Fibroblast of lung (primary cell): ENCODE data around the gene AMFR. TPM values are rescaled to one million over a fixed set of nuclear protein-coding genes. Genes with fewer than 3 reads are reported as not detected.
A peak's percentile ranks its signal among the peaks of the same experiment; 100 is the strongest.

ENCODE experiments used
- DNase-seq, 2 donors: peaks; one replicate each; pipeline versions ENCODE4 v3.0.0 to v3.0.0-alpha.2; 2010; ENCODE audit warnings: low read depth in 2 of 2
- H2AFZ ChIP-seq: 2 replicates; pipeline ENCODE4 v1.5.1; 2012; ENCODE audit warnings: low read length, control low read depth, inconsistent platforms
- H3K27ac ChIP-seq: 2 replicates; pipeline ENCODE4 v1.5.1; 2011; ENCODE audit warnings: low read length, control low read depth; ENCODE audit not compliant: insufficient read depth
- H3K27me3 ChIP-seq: 2 replicates; pipeline ENCODE4 v1.5.1; 2011; ENCODE audit warnings: mild to moderate bottlenecking, low read length; ENCODE audit not compliant: control insufficient read depth, insufficient read depth
- H3K36me3 ChIP-seq: 2 replicates; pipeline ENCODE4 v1.5.1; 2011; ENCODE audit warnings: low read length; ENCODE audit not compliant: control insufficient read depth, insufficient read depth
- H3K4me1 ChIP-seq: 2 replicates; pipeline ENCODE4 v1.5.1; 2011; ENCODE audit warnings: low read length; ENCODE audit not compliant: control insufficient read depth, insufficient read depth; ENCODE audit errors: extremely low read depth
- H3K4me2 ChIP-seq: 2 replicates; pipeline ENCODE4 v1.5.1; 2011; ENCODE audit warnings: low read length, control low read depth; ENCODE audit not compliant: insufficient read depth; ENCODE audit errors: extremely low read depth
- H3K4me3 ChIP-seq, 4 experiments: fragments of 200-600 bp in 1 of 4; sonication (generic) in 1 of 4; replicated peaks in 1 of 4; 2 replicates each; pipeline ENCODE4 v1.5.1; 2011 to 2016; ENCODE audit warnings: low read length in 4 of 4, low read depth in 3 of 4, mild to moderate bottlenecking in 3 of 4, control low read depth in 2 of 4, inconsistent platforms in 1 of 4, mixed read lengths in 1 of 4; ENCODE audit not compliant: insufficient read depth in 1 of 4; ENCODE audit errors: control extremely low read depth in 1 of 4
- H3K79me2 ChIP-seq: 2 replicates; pipeline ENCODE4 v1.5.1; 2012; ENCODE audit warnings: mild to moderate bottlenecking, low read length, inconsistent platforms; ENCODE audit not compliant: control insufficient read depth, insufficient read depth
- H3K9ac ChIP-seq: 2 replicates; pipeline ENCODE4 v1.5.1; 2011; ENCODE audit warnings: mild to moderate bottlenecking, low read length, control low read depth; ENCODE audit not compliant: insufficient read depth
- H3K9me3 ChIP-seq: 2 replicates; pipeline ENCODE4 v1.5.1; 2012; ENCODE audit warnings: low read depth, low read length; ENCODE audit not compliant: control insufficient read depth, insufficient read depth
- H4K20me1 ChIP-seq: 2 replicates; pipeline ENCODE4 v1.5.1; 2011; ENCODE audit warnings: low read length; ENCODE audit not compliant: control insufficient read depth, insufficient read depth; ENCODE audit errors: extremely low read depth
- CTCF ChIP-seq, 2 donors: IDR thresholded peaks in 1 of 2; conservative IDR thresholded peaks in 1 of 2; 1 replicate in 1 of 2; 2 replicates in 1 of 2; pipeline ENCODE4 v1.5.1; 2011 to 2012; ENCODE audit warnings: low read length in 2 of 2, control low read depth in 1 of 2, inconsistent platforms in 1 of 2, low read depth in 1 of 2, mild to moderate bottlenecking in 1 of 2
- EZH2 ChIP-seq: IDR thresholded peaks from 2 replicates; pipeline ENCODE4 v1.5.1; 2012; ENCODE audit warnings: low read length, control low read depth, mild to moderate bottlenecking; ENCODE audit errors: missing control alignments
- polyA plus RNA-seq, 2 donors: library from polyadenylated mRNA; depleted of rRNA in 1 of 2; stranded (reverse) in 1 of 2; unstranded in 1 of 2; fragments of >200 nt; gene quantifications; 2 replicates each; pipeline ENCODE4 v1.2.1, GENCODE V29; 2011 to 2012; ENCODE audit warnings: missing spikeins in 1 of 2
- total RNA-seq: library from RNA; depleted of rRNA; stranded (reverse); fragments of >200 nt; gene quantifications from 2 replicates; pipeline ENCODE4 v1.2.1, GENCODE V29; 2014

Gene AMFR
- total and polyA plus RNA-seq, 2 donors (not counting 1 experiment from before 2014, with no cell fraction given) = 75.9 to 413 TPM

- peak overlapping the region; percentile 43 for H3K9ac ChIP-seq
- H3K27ac ChIP-seq = peak overlapping the region; percentile 77
- no peaks in the 10 kb centered on the region for H3K79me2 ChIP-seq
- no peaks in the 10 kb centered on the region for H4K20me1 ChIP-seq
- peak; percentile 84 to 85 for DNase-seq
- H3K4me2 ChIP-seq = peak overlapping the region; percentile 49
- H3K9me3 ChIP-seq = no peaks in the 10 kb centered on the region
- H3K4me1 ChIP-seq = peaks cover 2% of the 10 kb centered on the region
- peak overlapping the region; percentile 80 for H2AFZ ChIP-seq
- H3K27me3 ChIP-seq = no peaks in the 10 kb centered on the region
- peak overlapping the region; percentile 12 to 73 (median 50) for H3K4me3 ChIP-seq
- peak; percentile 86 to 93 for TF ChIP-seq CTCF (conservative IDR thresholded peaks at IDR 0.05 in 1 of 2, IDR thresholded peaks at IDR 0.05 in 1 of 2; ENCODE audit: low read depth in 1 of 2, low read length in 2 of 2)
- no peak for TF ChIP-seq EZH2
- peaks cover 3% of the 10 kb centered on the region for H3K36me3 ChIP-seq
Measured at GRCh38 chr16:56356276-56357240, 68.8 kb downstream of the AMFR start.

GRCh38 chr16:56355786-56356275 is 69.5 kb downstream of the AMFR start:
- Histone ChIP-seq H3K4me1 (peaks cover 2% of the 10 kb centered on the region), H3K36me3 (peaks cover 3% of the 10 kb centered on the region), H4K20me1 (no peaks in the 10 kb centered on the region), H3K27ac (no peak overlapping the region), H3K9ac (peak overlapping the region; percentile 1), H2AFZ (peak overlapping the region; percentile 80), H3K4me2 (peak overlapping the region; percentile 49), H3K27me3 (peaks cover 1% of the 10 kb centered on the region), H3K79me2 (no peaks in the 10 kb centered on the region), H3K9me3 (no peaks in the 10 kb centered on the region), H3K4me3 (no peak overlapping the region)
- DNase-seq = no peak
- no peak for TF ChIP-seq CTCF (conservative IDR thresholded peaks at IDR 0.05 in 1 of 2, IDR thresholded peaks at IDR 0.05 in 1 of 2; ENCODE audit: low read depth in 1 of 2, low read length in 2 of 2)
- no peak for TF ChIP-seq EZH2

GRCh38 chr16:56355221-56355620 is 70.1 kb downstream of the AMFR start:
- TF ChIP-seq CTCF (conservative IDR thresholded peaks at IDR 0.05 in 1 of 2, IDR thresholded peaks at IDR 0.05 in 1 of 2; ENCODE audit: low read depth in 1 of 2, low read length in 2 of 2) (no peak), EZH2 (no peak)
- H3K27me3 ChIP-seq = peaks cover 3% of the 10 kb centered on the region
- DNase-seq = no peak

More at GRCh38 chr16:56355221-56355620, 70.1 kb downstream of the AMFR start:
- Histone ChIP-seq H2AFZ (no peak overlapping the region), H3K4me3 (no peak overlapping the region), H3K9ac (no peak overlapping the region), H3K27ac (no peak overlapping the region), H4K20me1 (no peaks in the 10 kb centered on the region), H3K9me3 (no peaks in the 10 kb centered on the region), H3K79me2 (no peaks in the 10 kb centered on the region), H3K4me2 (no peak overlapping the region), H3K36me3 (no peaks in the 10 kb centered on the region), H3K4me1 (peaks cover 2% of the 10 kb centered on the region)
